CD8-positive, alpha-beta memory T cell (primary cell): ENCODE measurements around the gene KCNQ5. TPM values are rescaled to one million over a fixed set of nuclear protein-coding genes. Genes with fewer than 3 reads are reported as not detected.
"Not testable (repeated sequence)": the region's sequence is repeated elsewhere in the genome, so short reads cannot be mapped to it uniquely, and the experiment has no call there.

ENCODE experiments used
- CTCF ChIA-PET: fragments of 350-600 bp; sonication (Branson Sonifier 250); formaldehyde crosslinking; loops from one replicate; lab custom pipeline; 2021; ENCODE audit warnings: antibody characterized with exemption; lab: Charles Lee
- POLR2A ChIA-PET: fragments of 350-600 bp; sonication (Branson Sonifier 250); formaldehyde crosslinking; loops from one replicate; lab custom pipeline; 2021; ENCODE audit warnings: antibody characterized with exemption; lab: Charles Lee
- DNase-seq, 5 donors: peaks; one replicate each; pipeline versions ENCODE4 v3.0.0 to v3.0.0-alpha.2; 2020 to 2022; ENCODE audit warnings: mixed read lengths in 1 of 5
- H3K27ac ChIP-seq: one replicate; pipeline ENCODE4 v1.7.0; 2013; ENCODE audit warnings: low read depth, mild to moderate bottlenecking, low read length, moderate library complexity
- H3K27me3 ChIP-seq: 2 replicates; pipeline ENCODE4 v1.7.0; 2013; ENCODE audit warnings: low read length, mild to moderate bottlenecking; ENCODE audit not compliant: insufficient read depth, poor library complexity, severe bottlenecking
- H3K36me3 ChIP-seq: 2 replicates; pipeline ENCODE4 v1.7.0; 2013; ENCODE audit warnings: mild to moderate bottlenecking, low read length, moderate library complexity; ENCODE audit not compliant: insufficient read depth
- H3K4me1 ChIP-seq: 2 replicates; pipeline ENCODE4 v1.7.0; 2013; ENCODE audit warnings: mild to moderate bottlenecking, low read length, moderate library complexity; ENCODE audit not compliant: insufficient read depth
- H3K4me3 ChIP-seq: 2 replicates; pipeline ENCODE4 v1.7.0; 2013; ENCODE audit warnings: mild to moderate bottlenecking, low read length
- H3K9me3 ChIP-seq: 2 replicates; pipeline ENCODE4 v1.7.0; 2013; ENCODE audit warnings: mild to moderate bottlenecking, low read length
- H3K27ac Mint-ChIP-seq, 8 donors: one replicate each; pipeline ENCODE4 v1.8.0; 2020 to 2021; ENCODE audit warnings: mixed read lengths in 8 of 8, mild to moderate bottlenecking in 6 of 8, inconsistent platforms in 3 of 8, moderate library complexity in 3 of 8
- H3K27me3 Mint-ChIP-seq, 2 donors: one replicate each; pipeline ENCODE4 v1.8.0; 2020 to 2021; ENCODE audit warnings: mixed read lengths in 2 of 2, mild to moderate bottlenecking in 1 of 2, moderate library complexity in 1 of 2
- H3K36me3 Mint-ChIP-seq, 3 donors: one replicate each; pipeline ENCODE4 v1.8.0; 2020 to 2021; ENCODE audit warnings: mixed read lengths in 3 of 3, inconsistent platforms in 1 of 3, mild to moderate bottlenecking in 1 of 3
- H3K4me1 Mint-ChIP-seq, 3 donors: one replicate each; pipeline ENCODE4 v1.8.0; 2020 to 2021; ENCODE audit warnings: mixed read lengths in 3 of 3, inconsistent platforms in 1 of 3, mild to moderate bottlenecking in 1 of 3
- H3K4me3 Mint-ChIP-seq, 7 donors: one replicate each; pipeline ENCODE4 v1.8.0; 2020 to 2021; ENCODE audit warnings: mixed read lengths in 7 of 7, mild to moderate bottlenecking in 6 of 7, moderate library complexity in 4 of 7, inconsistent platforms in 2 of 7
- H3K9me3 Mint-ChIP-seq, 5 donors: one replicate each; pipeline ENCODE4 v1.8.0; 2020 to 2022; ENCODE audit warnings: mixed read lengths in 5 of 5, mild to moderate bottlenecking in 3 of 5, moderate library complexity in 2 of 5, inconsistent platforms in 1 of 5
- polyA plus RNA-seq: library from polyadenylated mRNA; unstranded; fragments of 300-500 nt; fragmentation: Illumina TruSeq; gene quantifications from one replicate; pipeline ENCODE4 v1.2.3, GENCODE V29; 2021
- total RNA-seq, 2 experiments: library from RNA; stranded (reverse); gene quantifications; one replicate each; pipeline ENCODE4 v1.2.3, GENCODE V29; 2021

KCNQ5 gene
- total RNA-seq (1 to 10 TPM; 7.9 to 8.5 TPM), polyA plus RNA-seq (0.85 TPM)

GRCh38 chr6:72621291-72622093 lies at the start of gene KCNQ5:
TSS of gene KCNQ5 (plus strand) at chr6:72622064.
- H3K27me3 Mint-ChIP-seq, result peaks cover 0 to 2% of the 10 kb centered on the region in 2 donors
- peaks cover 33 to 61% (median 53%) of the 10 kb centered on the region in 3 donors for H3K4me1 Mint-ChIP-seq
- Histone ChIP-seq H3K9me3 (no peaks in the 10 kb centered on the region), H3K4me3 (peak within 1 kb of the TSS; percentile 78), H3K27me3 (no peaks in the 10 kb centered on the region), H3K36me3 (no peaks in the 10 kb centered on the region), H3K27ac (peak within 1 kb of the TSS; percentile 25), H3K4me1 (peaks cover 22% of the 10 kb centered on the region)
- DNase-seq, result peak in 3 of 5 donors; percentile 1 to 49 (median 34)
- peak within 1 kb of the TSS; percentile 58 to 93 (median 84) for H3K27ac Mint-ChIP-seq
- peaks cover 0 to 3% (median 3%) of the 10 kb centered on the region in 3 donors for H3K36me3 Mint-ChIP-seq
- CTCF ChIA-PET, result interaction anchor here (0.6 to 2.1 kb wide), 3 partner anchors 10 to 509 kb away, joined by 3 to 6 read pairs (median 5); no protein-coding TSS in a partner anchor
- H3K9me3 Mint-ChIP-seq, result no peaks in the 10 kb centered on the region
- POLR2A ChIA-PET, result no interaction called here
- peak within 1 kb of the TSS; percentile 90 to 97 (median 93) for H3K4me3 Mint-ChIP-seq

- ChIA-PET CTCF (no interaction called here), POLR2A (no interaction called here)
- Histone ChIP-seq H3K27ac (no peak overlapping the region), H3K4me3 (no peak overlapping the region), H3K27me3 (no peaks in the 10 kb centered on the region), H3K9me3 (no peaks in the 10 kb centered on the region), H3K36me3 (no peaks in the 10 kb centered on the region), H3K4me1 (no peaks in the 10 kb centered on the region)
- H3K36me3 Mint-ChIP-seq, result no peaks in the 10 kb centered on the region
- H3K27ac Mint-ChIP-seq, result no peak overlapping the region
- DNase-seq, result no peak
- H3K4me1 Mint-ChIP-seq, result peaks cover 5 to 10% (median 6%) of the 10 kb centered on the region in 3 donors
- no peak overlapping the region for H3K4me3 Mint-ChIP-seq
- H3K27me3 Mint-ChIP-seq, result peaks cover 0 to 4% of the 10 kb centered on the region in 2 donors
- H3K9me3 Mint-ChIP-seq, result peaks cover 0 to 6% (median 0%) of the 10 kb centered on the region in 5 donors
Observed at GRCh38 chr6:72579865-72580264, 42.0 kb upstream of the KCNQ5 start.

GRCh38 chr6:72580281-72580940 lies 41.5 kb upstream of the KCNQ5 start:
- no peaks in the 10 kb centered on the region for H3K4me1 ChIP-seq
- no peak for DNase-seq
- H3K9me3 Mint-ChIP-seq, result peaks cover 0 to 6% (median 0%) of the 10 kb centered on the region in 5 donors
- CTCF ChIA-PET, result no interaction called here
- H3K27ac ChIP-seq, result no peak overlapping the region
- H3K4me1 Mint-ChIP-seq, result peaks cover 5 to 10% (median 6%) of the 10 kb centered on the region in 3 donors
- no peaks in the 10 kb centered on the region for H3K36me3 Mint-ChIP-seq
- peak overlapping the region in 1 of 7 donors; percentile 16 for H3K4me3 Mint-ChIP-seq
- H3K27ac Mint-ChIP-seq, result no peak overlapping the region
- no peaks in the 10 kb centered on the region for H3K27me3 ChIP-seq
- no peaks in the 10 kb centered on the region for H3K36me3 ChIP-seq
- H3K4me3 ChIP-seq, result no peak overlapping the region
- no peaks in the 10 kb centered on the region for H3K9me3 ChIP-seq
- POLR2A ChIA-PET, result no interaction called here
- H3K27me3 Mint-ChIP-seq, result peaks cover 0 to 4% of the 10 kb centered on the region in 2 donors

- H3K36me3 ChIP-seq, H3K4me1 ChIP-seq, H3K27me3 Mint-ChIP-seq, H3K27ac Mint-ChIP-seq, H3K9me3 Mint-ChIP-seq, H3K27me3 ChIP-seq, H3K4me1 Mint-ChIP-seq, POLR2A ChIA-PET, H3K27ac ChIP-seq, DNase-seq, H3K36me3 Mint-ChIP-seq, H3K9me3 ChIP-seq, H3K4me3 ChIP-seq, H3K4me3 Mint-ChIP-seq, CTCF ChIA-PET: not testable (repeated sequence)
Observed at GRCh38 chr6:72580950-72581349, 40.9 kb upstream of the KCNQ5 start.

GRCh38 chr6:72588155-72588554 lies 33.7 kb upstream of the KCNQ5 start:
- Histone ChIP-seq H3K36me3 (no peaks in the 10 kb centered on the region), H3K9me3 (no peaks in the 10 kb centered on the region), H3K4me1 (no peaks in the 10 kb centered on the region), H3K27me3 (no peaks in the 10 kb centered on the region), H3K4me3 (no peak overlapping the region), H3K27ac (no peak overlapping the region)
- no peak for DNase-seq
- CTCF ChIA-PET, result no interaction called here
- Mint-ChIP-seq H3K9me3 (no peaks in the 10 kb centered on the region), H3K4me3 (no peak overlapping the region), H3K36me3 (no peaks in the 10 kb centered on the region), H3K27me3 (peaks cover under 1 to 4% of the 10 kb centered on the region in 2 donors), H3K27ac (no peak overlapping the region), H3K4me1 (peaks cover 5 to 19% (median 9%) of the 10 kb centered on the region in 3 donors)
- POLR2A ChIA-PET, result no interaction called here

- no peak overlapping the region for H3K4me3 Mint-ChIP-seq
Observed at GRCh38 chr6:72589096-72589495, 32.8 kb upstream of the KCNQ5 start.

GRCh38 chr6:72595812-72596211 lies 26.1 kb upstream of the KCNQ5 start:
- no peaks in the 10 kb centered on the region for H3K27me3 ChIP-seq
- H3K36me3 ChIP-seq, result no peaks in the 10 kb centered on the region
- H3K4me3 ChIP-seq, result no peak overlapping the region
- Mint-ChIP-seq H3K36me3 (peaks cover 0 to 3% (median 0%) of the 10 kb centered on the region in 3 donors), H3K4me3 (no peak overlapping the region), H3K27ac (no peak overlapping the region), H3K4me1 (peaks cover 5 to 13% (median 9%) of the 10 kb centered on the region in 3 donors), H3K9me3 (no peaks in the 10 kb centered on the region), H3K27me3 (peaks cover 5 to 23% of the 10 kb centered on the region in 2 donors)
- ChIA-PET CTCF (no interaction called here), POLR2A (no interaction called here)
- no peaks in the 10 kb centered on the region for H3K4me1 ChIP-seq
- H3K9me3 ChIP-seq, result no peaks in the 10 kb centered on the region
- no peak for DNase-seq
- H3K27ac ChIP-seq, result no peak overlapping the region

More at GRCh38 chr6:72589096-72589495, 32.8 kb upstream of the KCNQ5 start:
- ChIA-PET POLR2A (no interaction called here), CTCF (interaction anchor here (1.4 kb wide), 1 partner anchor 27 kb away, joined by 4 read pairs; no protein-coding TSS in a partner anchor)
- no peaks in the 10 kb centered on the region for H3K9me3 ChIP-seq
- H3K27me3 ChIP-seq, result no peaks in the 10 kb centered on the region
- DNase-seq, result no peak
- no peaks in the 10 kb centered on the region for H3K36me3 ChIP-seq
- no peak overlapping the region for H3K4me3 ChIP-seq
- H3K27ac ChIP-seq, result no peak overlapping the region
- H3K4me1 ChIP-seq, result no peaks in the 10 kb centered on the region
- Mint-ChIP-seq H3K27me3 (peaks cover 3 to 4% of the 10 kb centered on the region in 2 donors), H3K9me3 (no peaks in the 10 kb centered on the region), H3K36me3 (no peaks in the 10 kb centered on the region), H3K27ac (no peak overlapping the region), H3K4me1 (peaks cover 5 to 19% (median 9%) of the 10 kb centered on the region in 3 donors)
